HG02981 (cell line): ENCODE data around the gene FREM1.

Experiments used
- ATAC-seq: cut with Tn5 transposase; IDR thresholded peaks from one replicate; pipeline ENCODE4 v1.9.1; 2021; ENCODE audit warnings: mild to moderate bottlenecking, moderate library complexity; ENCODE audit not compliant: unreplicated experiment

FREM1 gene

GRCh38 chr9:14909601-14909960 lies 647 bp downstream of the FREM1 start:
- no peak for ATAC-seq

GRCh38 chr9:14909181-14909580 lies 1.0 kb downstream of the FREM1 start:
- ATAC-seq = no peak

GRCh38 chr9:14908295-14909180 lies 1.7 kb downstream of the FREM1 start:
- no peak for ATAC-seq

- ATAC-seq = no peak
Observed at GRCh38 chr9:14907696-14908095, 2.5 kb downstream of the FREM1 start.

- ATAC-seq = no peak
Observed at GRCh38 chr9:14907360-14907685, 2.9 kb downstream of the FREM1 start.

GRCh38 chr9:14906644-14907359 lies 3.4 kb downstream of the FREM1 start:
- no peak for ATAC-seq

GRCh38 chr9:14906000-14906399 lies 4.2 kb downstream of the FREM1 start:
- ATAC-seq = no peak

- peak; percentile 63 for ATAC-seq
Observed at GRCh38 chr9:14903040-14903439, 7.2 kb downstream of the FREM1 start.

- no peak for ATAC-seq
Observed at GRCh38 chr9:14902561-14902960, 7.7 kb downstream of the FREM1 start.

- ATAC-seq = no peak
Observed at GRCh38 chr9:14899815-14900193, 10.4 kb downstream of the FREM1 start.

GRCh38 chr9:14899042-14899814 lies 11.0 kb downstream of the FREM1 start:
- ATAC-seq = no peak

- no peak for ATAC-seq
Observed at GRCh38 chr9:14895806-14896205, 14.4 kb downstream of the FREM1 start.

- no peak for ATAC-seq
Observed at GRCh38 chr9:14893280-14893679, 16.9 kb downstream of the FREM1 start.

- no peak for ATAC-seq
Observed at GRCh38 chr9:14891332-14891731, 18.9 kb downstream of the FREM1 start.

GRCh38 chr9:14889451-14889850 lies 20.8 kb downstream of the FREM1 start:
- ATAC-seq = no peak

GRCh38 chr9:14888875-14889274 lies 21.4 kb downstream of the FREM1 start:
- ATAC-seq = no peak

GRCh38 chr9:14888272-14888671 lies 22.0 kb downstream of the FREM1 start:
- no peak for ATAC-seq

GRCh38 chr9:14887149-14887548 lies 23.1 kb downstream of the FREM1 start:
- no peak for ATAC-seq

- no peak for ATAC-seq
Observed at GRCh38 chr9:14883310-14883944, 26.8 kb downstream of the FREM1 start.

GRCh38 chr9:14882090-14882489 lies 28.1 kb downstream of the FREM1 start:
- ATAC-seq = no peak

GRCh38 chr9:14881006-14881405 lies 29.2 kb downstream of the FREM1 start:
- no peak for ATAC-seq
